ENCODE measurements around the gene ADARB1. TPM values are rescaled to one million over a fixed set of nuclear protein-coding genes. Genes with fewer than 3 reads are reported as not detected.
"Not testable (repeated sequence)": the region's sequence is repeated elsewhere in the genome, so short reads cannot be mapped to it uniquely, and the experiment has no call there.

The ADARB1 gene, protein sequence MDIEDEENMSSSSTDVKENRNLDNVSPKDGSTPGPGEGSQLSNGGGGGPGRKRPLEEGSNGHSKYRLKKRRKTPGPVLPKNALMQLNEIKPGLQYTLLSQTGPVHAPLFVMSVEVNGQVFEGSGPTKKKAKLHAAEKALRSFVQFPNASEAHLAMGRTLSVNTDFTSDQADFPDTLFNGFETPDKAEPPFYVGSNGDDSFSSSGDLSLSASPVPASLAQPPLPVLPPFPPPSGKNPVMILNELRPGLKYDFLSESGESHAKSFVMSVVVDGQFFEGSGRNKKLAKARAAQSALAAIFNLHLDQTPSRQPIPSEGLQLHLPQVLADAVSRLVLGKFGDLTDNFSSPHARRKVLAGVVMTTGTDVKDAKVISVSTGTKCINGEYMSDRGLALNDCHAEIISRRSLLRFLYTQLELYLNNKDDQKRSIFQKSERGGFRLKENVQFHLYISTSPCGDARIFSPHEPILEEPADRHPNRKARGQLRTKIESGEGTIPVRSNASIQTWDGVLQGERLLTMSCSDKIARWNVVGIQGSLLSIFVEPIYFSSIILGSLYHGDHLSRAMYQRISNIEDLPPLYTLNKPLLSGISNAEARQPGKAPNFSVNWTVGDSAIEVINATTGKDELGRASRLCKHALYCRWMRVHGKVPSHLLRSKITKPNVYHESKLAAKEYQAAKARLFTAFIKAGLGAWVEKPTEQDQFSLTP
- 33.6 and 36.6 TPM in 2 replicates for total RNA-seq (2014; rRNA removed; shearing (Covaris generic))
- 34.3 and 37.8 TPM in 2 replicates for polyA plus RNA-seq (2014; cell fraction: nucleus; rRNA removed)

DNA sequence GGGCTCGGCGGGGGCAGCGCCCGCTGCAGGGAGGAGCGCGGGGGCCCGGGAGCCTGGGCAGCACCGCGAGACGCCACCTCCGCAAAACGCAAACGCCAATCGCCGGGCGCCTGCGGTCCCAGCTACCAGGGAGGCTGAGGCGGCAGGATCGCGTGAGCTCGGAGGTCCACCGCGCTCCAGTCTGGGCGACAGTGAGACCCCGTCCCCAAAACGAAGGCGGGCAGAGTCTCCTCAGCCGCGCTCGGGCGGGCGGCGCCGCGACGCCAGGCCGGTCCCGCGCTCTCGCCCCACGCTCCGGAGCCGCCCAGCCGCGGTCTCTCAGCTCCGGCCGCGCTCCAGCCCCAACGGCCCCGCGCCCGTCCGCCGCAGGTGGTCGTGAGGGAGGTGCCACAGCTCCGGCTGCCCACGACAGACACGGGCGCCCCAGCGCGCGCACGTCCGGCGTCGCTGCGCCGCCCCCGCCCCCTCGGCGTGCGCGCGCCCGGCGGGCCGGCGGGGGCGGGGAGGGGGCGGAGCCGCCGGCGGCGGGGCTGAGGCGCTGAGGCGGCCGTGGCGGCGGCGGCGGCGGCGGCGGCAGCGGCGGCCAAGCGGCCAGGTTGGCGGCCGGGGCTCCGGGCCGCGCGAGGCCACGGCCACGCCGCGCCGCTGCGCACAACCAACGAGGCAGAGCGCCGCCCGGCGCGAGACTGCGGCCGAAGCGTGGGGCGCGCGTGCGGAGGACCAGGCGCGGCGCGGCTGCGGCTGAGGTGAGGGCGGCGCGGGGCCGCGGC is at the start of gene ADARB1:
Gene ADARB1 (plus strand): TSS at position 533 of the 770 bp plus-strand sequence. CDS start 97,077 bp downstream, outside the sequence.
- peak; percentile 53 for DNase-seq (ENCODE audit: extremely low read depth, low read depth)

DNA sequence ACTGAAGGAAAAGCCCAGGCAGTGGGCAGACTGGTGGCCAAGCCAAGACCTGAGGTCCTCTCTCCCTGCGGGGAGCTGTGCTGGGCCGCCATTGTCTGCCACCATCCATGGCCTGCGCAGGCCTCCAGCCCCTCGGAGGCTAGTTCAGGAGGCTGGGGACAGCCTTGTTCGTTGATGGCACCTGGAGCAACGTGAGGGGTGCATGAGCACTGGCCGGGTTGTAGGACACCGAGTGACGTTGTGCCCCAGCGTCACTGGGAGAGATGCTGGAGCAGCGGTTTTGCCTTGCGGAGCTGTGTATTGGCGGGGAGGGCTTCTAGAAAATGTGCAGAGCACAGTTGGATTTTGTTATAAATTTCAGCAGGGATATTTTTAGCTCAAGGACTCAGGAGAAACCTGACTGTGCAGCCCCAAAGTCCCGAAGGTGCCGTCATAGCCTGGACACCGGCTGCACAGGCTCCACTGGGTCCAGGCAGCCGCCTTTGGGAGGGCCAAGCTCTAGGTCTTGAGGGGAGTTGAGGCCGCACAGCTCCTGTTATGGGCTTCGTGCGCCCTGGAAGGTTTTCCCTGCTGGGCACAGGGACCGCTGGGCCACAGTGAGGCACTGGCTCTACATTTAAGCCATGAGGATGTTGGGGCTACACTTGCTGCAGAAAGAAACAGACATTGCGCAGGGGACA is 48.2 kb upstream of the ADARB1 start:
- no peak for DNase-seq (ENCODE audit: extremely low read depth, low read depth)

DNA sequence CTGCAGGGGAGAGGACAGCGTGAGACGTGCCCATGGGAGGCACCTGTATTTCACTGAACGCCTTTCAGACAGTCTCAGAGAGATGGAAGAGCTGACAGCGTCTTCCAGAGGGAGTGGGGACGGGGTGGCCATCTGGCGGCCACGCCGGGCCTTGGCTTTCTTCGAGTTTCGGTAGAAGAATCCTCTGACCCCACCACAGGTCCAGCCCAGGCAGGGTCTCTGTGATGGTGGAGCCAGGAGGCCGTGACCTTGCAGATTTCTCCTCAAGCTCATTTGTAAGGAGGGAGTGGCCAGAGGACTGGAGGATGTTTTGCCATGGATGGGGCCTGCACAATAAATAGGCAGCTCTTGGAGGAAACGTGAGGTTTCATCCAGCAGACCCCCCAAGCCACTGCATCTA is 47.6 kb upstream of the ADARB1 start:
- no peak for DNase-seq (ENCODE audit: extremely low read depth, low read depth)

DNA sequence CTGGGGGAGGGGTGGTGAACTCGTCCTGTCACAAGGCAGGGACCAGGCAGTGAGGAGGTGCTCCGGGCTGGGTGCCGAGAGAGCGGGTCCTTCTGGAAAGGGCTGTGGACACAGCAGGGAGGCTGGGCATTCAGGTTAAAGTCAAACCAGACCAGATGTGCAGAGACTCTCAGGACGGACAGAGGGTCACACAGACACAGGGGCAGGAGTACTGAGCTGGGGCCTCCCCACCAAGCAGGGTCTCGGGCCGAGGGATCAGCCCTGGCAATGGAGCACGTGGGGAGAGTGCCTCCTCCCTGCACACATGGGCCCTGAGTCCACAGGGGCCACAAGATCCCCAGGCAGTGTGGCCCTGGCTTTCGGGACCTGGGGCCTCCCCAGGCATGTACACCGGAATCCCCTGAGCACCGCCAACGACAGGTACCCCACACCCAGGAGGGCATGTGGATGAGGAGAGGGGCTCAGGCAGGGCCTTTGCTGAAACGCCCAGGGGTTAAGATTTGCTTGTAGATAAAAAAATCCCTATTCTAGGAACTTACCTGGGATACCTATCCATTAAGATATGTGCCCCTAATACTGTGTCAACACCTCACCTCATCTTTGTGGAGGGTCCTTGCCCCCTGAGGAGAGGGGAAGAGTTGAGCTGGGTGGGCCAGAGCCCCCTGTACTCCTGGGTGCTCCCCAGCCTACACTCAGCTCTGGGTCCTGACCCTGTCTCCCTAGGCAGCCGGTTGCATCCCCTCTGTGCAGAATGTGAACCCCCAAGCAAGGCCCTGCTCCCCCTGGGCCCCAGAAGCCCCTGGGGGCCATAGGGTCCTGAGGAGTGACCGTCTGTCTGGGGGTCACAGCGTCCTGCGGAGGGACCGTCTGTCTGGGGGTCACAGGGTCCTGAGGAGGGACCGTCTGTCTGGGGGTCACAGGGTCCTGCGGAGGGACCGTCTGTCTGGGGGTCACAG is 46.9 kb upstream of the ADARB1 start:
- DNase-seq (ENCODE audit: extremely low read depth, low read depth) = no peak

DNA sequence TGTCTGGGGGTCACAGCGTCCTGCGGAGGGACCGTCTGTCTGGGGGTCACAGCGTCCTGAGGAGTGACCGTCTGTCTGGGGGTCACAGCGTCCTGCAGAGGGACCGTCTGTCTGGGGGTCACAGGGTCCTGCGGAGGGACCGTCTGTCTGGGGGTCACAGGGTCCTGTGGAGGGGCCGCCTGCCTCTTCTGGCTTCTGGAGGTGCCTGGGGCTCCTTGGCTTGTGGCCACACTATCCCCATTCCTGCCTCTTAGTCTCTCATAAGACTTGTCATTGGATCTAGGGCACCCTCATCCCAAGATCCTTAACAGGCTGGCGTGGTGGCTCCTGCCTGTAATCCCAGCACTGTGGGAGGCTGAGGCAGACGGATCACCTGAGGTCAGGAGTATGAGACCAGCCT is 45.7 kb upstream of the ADARB1 start:
- DNase-seq (ENCODE audit: extremely low read depth, low read depth) = not testable (repeated sequence)

DNA sequence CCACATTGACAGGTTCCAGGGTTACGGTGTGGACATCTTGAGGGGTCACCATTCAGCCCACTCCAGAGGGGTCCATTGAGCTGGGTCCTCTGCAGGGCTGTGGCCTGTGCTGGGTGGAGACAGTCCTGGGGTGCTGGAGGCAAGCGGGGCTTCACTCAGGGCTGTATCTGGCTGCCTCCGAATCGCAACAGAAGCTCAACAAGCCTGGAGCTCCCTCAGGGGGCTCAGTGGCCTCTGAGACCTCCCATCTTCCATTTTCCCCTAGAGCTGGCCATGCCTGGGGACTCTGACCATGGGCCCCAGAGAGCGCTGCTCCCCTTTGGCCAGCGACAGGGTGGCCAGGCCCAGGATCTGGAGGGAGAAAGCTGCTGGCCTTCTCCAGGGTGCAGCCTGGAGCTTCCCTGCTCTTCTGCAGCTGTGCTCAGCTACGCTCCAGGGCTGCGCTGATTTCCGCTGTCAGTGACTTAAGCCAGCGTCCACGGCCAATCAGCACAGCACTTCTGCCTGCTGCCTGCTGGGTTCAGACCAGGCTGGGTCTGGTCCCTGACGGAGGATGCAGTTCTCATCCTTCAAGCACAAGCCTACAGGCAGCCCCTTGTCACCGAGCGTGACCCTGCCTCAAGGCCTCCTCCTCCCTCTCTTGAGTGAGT is 45.0 kb upstream of the ADARB1 start:
- no peak for DNase-seq (ENCODE audit: extremely low read depth, low read depth)

DNA sequence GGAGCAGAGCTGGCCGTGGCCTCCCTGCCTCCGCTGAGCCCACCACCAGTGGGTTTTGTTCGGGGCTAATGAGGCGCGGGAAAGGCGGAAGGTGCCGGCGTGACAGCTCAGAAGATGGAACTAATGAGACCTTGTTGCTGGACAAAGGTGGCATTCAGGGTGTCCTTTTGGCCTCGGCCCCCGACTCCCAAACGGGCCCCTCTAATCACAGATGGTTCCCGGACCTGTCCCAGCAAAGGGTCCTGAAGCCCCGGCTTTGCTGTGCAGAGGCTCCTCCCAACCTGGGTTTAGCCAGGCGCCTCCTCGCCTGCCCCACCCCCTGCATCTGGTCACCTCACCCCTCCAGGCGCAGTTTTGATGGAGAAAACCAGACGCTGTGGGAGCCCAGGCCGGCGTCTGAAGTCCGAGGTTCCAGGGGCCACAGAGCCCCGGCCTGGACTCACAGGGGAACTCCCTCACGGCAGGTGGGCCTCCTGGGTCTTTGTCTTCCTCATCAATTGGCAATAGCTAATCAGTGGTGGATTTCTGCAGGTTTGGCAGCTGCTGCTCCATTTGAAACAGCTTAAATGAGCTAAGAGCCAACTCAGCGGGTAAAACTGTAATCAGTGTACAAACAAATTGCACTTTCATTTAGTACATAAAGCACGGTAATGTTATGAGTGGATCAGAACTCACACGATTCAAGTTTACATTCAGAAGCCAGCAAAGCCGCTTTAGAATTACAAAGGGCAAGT is 44.3 kb upstream of the ADARB1 start:
- no peak for DNase-seq (ENCODE audit: extremely low read depth, low read depth)

DNA sequence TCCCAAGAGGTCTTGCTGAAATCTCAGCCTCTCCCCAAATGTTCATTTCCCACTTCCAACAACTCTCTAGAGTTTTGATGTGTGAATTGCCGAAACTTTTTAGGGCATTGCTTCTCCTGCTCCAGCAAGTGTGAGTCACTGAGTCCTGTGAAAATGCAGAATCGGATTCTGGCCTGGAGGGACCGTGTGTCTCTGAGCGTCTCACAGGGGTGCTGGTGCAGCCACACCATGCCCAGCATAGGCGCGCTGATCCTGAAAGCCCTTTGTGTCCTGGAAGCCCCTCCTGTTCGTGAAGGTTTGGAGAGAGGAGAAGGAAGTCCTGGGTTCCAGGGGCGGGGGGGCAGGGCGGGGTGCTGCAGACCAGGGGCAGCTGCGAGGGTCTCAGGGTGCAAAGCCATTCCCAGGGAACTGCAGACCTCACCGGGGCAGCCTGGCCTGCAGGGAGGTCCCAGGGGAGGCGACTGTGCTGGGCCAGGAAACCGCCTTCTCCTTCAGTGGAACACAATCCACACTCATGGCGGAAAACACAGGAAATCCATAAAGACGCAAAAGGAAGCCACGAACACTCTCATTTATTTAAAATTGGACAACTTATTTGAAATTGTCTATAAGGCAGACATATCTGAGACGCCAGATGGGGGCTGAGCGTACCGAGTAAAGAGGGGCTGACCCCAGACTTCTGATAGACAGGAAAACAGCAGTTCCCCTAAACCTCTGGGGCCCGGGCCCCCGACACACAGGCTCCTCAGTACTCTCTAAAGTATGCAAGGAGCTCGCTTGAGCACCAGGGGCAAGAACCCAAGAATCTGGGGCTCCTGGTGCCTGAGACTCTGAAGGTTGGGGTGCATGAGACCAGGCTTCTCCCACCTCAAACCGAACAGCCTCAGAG is 43.5 kb upstream of the ADARB1 start:
- no peak for DNase-seq (ENCODE audit: extremely low read depth, low read depth)

DNA sequence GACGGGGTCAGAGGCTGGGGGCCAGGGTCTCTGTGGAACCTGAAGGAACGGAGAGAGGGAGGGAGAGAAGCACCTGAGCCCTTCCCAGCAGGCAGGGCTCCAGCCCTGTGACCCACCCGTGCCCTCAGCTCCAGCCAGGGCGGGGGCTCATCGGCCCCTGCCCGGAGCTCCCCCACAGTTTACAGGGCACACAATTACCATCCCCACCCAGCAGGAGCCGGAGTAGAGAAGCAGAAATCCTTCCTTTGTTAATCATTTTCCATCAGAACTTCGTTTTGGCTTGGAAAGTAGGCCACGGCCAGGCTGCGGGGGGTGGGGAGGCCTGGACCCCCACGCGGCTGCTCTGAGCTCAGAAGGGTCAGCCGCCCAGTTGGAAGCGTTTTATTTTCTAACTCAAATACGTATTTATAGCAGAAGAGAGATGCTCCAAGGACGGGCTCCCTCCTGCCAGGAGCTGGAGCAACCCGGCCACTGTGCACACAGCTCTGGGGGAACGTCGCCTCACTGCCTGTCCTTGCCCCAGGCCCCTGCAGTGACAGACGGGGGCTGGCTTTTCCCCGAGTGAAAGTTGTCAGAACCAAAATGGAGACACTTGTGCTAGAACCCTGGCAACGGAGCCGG is 42.7 kb upstream of the ADARB1 start:
- DNase-seq (ENCODE audit: extremely low read depth, low read depth) = no peak

DNA sequence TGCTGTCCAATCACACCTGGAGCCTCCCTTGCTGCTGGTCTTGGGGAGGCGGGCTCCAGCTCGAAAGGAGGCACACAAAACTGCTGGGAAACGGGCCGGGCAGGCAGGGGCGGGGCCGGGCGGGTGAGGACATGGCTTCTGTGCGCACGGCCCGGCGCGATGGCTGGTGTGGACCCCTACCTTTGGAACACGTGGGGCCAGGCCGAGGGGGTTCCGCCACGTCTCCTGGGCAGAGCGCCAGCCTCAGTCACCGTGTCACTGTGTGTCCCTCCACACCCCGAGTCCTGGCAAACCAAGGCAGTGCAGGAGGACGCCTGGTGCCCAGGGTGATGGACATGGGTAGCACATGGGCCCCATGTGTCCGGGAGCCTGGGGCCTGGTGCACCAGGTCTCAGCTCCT is 42.0 kb upstream of the ADARB1 start:
- no peak for DNase-seq (ENCODE audit: extremely low read depth, low read depth)

DNA sequence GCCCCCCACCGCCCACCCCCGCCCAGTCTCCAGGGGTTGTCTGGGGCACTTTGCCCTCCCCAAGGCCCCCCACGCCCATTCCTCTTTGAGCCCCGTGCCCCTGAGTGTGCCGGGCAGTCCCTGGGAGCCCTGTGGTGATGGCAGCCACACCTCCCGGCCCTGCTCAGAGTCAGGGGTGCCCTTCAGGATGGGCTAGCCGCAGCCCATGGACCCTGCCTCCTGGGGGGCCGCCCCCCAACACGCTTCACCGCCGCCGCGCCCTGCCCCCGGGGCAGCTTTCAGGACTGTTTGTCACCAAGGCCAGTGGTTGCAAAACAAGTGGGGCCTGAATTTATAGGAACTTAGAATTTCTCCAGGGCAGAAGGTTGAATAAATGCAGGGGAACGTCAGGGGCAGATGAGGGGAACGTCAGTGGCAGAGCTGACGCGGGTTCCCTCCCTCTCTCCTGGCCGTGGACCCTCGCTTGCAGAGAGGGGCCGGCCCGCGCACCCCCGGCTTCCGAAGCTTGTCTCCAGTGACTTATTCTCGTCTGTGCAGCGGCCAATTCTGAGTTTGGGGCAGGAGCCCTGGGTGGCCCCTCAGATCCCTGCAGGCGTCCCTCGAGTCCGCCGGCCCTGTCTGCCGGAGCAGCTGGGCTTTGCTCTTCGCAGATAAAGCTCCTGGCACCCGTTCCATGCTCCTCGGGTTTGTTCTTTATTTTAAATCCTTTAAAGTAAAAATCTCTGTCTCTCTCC is 41.2 kb upstream of the ADARB1 start:
- no peak for DNase-seq (ENCODE audit: extremely low read depth, low read depth)

DNA sequence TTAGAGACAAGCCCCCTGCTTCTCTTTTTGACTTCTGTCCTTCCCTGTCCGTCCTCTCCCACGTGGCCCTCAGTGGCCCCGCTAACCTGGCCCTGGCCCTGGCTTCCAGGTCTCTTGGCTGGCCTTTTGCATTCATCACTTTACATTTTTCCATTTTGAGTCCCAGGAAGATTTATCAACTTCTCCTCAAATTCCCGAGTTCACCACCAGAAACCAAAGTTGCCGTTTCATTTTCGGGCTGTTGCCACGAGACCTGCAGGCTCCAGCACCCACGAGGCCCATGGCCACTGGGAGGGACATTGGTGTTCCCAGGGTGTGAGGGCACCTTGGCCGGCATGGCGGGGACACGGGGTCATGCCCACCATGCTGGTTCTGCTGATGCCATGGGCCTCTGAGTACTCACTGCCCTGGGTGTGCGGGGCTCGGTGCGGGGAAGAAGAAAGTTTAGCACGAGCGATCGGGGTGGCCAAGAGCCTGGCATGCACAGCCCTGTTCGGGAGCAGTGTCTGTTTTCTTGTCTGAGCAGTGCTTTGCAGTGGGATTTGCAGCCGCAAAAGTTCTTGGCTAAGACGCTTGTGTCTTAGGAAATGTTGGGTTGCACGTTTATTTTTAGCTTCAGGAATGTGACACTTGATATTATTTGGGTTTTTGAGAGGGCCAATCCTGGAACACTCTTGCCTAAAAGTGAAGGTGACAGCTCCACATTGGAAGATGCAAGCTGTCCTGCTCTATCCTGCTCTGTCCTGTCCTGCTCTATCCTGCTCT is 40.4 kb upstream of the ADARB1 start:
- DNase-seq (ENCODE audit: extremely low read depth, low read depth) = no peak

DNA sequence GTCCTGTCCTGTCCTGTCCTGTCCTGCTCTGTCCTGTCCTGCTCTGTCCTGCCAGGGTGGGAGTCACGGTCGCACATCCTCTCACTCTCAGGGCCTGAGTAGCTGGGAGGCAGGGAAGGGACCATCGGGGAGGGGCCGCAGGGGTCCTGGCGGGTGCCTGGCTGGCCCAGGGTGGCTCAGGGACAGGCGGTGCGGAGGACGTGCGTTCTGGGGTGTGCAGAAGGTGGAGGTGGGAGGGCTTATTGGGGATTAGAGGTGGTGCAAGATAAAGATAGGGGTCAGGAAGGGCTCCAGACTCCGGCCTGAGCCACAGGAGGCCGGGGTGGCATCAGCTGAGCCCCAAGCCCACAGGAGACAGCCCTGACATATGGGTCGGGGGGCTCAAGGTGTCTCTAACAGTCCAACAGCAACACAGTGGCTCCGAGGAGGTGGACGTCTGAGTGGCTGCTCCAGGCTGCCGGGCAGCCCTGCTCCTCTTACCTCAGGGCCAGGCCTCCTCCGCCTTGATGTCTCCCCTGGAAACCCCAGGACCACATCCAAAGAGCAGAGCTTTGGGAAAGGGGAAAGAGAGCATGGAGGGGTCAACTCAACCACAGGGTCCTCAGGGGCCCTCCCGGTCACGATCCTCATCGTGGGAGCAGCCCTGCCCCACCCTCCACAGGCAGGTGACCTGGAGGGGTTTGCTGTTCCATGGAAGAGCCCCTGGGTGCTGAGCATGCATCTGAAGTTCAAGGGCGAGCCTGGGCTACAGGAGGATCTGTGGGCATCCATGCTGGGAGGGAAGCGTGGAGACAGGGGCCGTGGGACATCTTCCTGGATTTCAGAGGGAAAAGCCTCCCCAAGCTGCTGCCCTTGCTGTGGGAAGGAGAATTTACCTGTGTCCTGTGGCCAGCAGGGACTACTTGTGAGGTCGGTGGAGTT is 39.6 kb upstream of the ADARB1 start:
- DNase-seq (ENCODE audit: extremely low read depth, low read depth) = no peak

DNA sequence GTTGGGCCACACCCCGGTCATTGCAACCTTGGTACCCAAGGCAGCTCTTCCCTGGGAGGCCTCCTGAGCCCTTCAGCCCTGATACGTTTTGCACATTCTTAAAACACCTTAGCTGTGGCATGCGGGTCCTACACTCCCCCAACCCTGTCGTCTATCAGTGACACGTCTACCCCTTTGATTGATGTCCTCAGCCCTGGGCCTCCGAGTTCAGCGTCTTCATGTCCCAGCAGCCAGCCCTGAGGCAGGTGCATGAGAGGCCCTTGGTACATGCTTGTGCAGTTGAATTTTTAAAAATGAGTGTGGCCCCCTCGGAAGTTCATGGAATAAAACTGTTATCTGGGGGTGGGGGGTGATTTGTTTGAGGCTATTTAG is 38.9 kb upstream of the ADARB1 start:
- no peak for DNase-seq (ENCODE audit: extremely low read depth, low read depth)
